Uterus (tissue), 2 donors: Measurements from ENCODE around the gene AGFG1.
"Not testable (repeated sequence)": the region's sequence is repeated elsewhere in the genome, so short reads cannot be mapped to it uniquely, and the experiment has no call there.

ENCODE experiments used
- POLR2A ChIP-seq, 2 donors: fragments of 450-650 bp; IDR thresholded peaks; one replicate each; pipeline ENCODE4 v1.6.1; 2016; ENCODE audit warnings: antibody characterized with exemption in 2 of 2, mild to moderate bottlenecking in 1 of 2, moderate library complexity in 1 of 2
- TF ChIP-seq, protein P1 (sequence below), 4 experiments: fragments of 200-600 bp in 2 of 4; fragments of 450-650 bp in 2 of 4; sonication (generic) in 2 of 4; IDR thresholded peaks; one replicate each; pipeline ENCODE4 v1.5.1; 2016 to 2019; ENCODE audit warnings: antibody characterized with exemption in 4 of 4, mild to moderate bottlenecking in 2 of 4, moderate library complexity in 1 of 4

DNA sequence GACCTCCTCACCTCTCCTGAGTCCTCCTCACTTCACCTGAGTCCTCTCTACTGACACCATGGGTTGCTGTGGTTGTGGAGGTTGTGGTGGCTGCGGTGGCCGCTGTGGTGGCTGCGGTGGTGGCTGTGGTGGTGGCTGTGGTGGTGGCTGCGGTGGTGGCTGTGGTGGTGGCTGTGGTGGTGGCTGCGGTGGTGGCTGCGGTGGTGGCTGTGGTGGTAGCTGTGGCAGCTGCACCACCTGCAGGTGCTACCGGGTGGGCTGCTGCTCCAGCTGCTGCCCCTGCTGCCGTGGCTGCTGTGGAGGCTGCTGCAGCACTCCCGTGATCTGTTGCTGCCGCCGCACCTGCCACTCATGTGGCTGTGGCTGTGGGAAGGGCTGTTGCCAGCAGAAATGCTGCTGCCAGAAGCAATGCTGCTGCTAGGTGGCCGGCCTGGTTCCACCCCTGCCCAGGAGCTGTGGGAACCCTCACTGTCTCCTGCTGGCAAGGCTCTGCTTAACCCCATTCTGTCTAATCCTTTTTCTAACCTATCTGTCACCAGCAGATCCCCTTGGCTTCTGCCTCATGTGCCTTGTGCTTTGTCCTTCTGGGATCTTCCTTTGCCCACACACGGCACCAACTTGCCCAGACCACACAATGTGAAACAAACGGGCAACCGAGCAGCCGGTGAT, 127.0 kb downstream of the AGFG1 start, which contains the start of gene SCYGR2:
- not testable (repeated sequence) for TF ChIP-seq POLR2A (IDR thresholded peaks at IDR 0.05)
- TF ChIP-seq, protein P1, sequence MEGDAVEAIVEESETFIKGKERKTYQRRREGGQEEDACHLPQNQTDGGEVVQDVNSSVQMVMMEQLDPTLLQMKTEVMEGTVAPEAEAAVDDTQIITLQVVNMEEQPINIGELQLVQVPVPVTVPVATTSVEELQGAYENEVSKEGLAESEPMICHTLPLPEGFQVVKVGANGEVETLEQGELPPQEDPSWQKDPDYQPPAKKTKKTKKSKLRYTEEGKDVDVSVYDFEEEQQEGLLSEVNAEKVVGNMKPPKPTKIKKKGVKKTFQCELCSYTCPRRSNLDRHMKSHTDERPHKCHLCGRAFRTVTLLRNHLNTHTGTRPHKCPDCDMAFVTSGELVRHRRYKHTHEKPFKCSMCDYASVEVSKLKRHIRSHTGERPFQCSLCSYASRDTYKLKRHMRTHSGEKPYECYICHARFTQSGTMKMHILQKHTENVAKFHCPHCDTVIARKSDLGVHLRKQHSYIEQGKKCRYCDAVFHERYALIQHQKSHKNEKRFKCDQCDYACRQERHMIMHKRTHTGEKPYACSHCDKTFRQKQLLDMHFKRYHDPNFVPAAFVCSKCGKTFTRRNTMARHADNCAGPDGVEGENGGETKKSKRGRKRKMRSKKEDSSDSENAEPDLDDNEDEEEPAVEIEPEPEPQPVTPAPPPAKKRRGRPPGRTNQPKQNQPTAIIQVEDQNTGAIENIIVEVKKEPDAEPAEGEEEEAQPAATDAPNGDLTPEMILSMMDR (IDR thresholded peaks at IDR 0.05): not testable (repeated sequence)
